ENCODE measurements around the gene RPTOR.
A peak's percentile ranks its signal among the peaks of the same experiment; 100 is the strongest.

RPTOR gene

DNA sequence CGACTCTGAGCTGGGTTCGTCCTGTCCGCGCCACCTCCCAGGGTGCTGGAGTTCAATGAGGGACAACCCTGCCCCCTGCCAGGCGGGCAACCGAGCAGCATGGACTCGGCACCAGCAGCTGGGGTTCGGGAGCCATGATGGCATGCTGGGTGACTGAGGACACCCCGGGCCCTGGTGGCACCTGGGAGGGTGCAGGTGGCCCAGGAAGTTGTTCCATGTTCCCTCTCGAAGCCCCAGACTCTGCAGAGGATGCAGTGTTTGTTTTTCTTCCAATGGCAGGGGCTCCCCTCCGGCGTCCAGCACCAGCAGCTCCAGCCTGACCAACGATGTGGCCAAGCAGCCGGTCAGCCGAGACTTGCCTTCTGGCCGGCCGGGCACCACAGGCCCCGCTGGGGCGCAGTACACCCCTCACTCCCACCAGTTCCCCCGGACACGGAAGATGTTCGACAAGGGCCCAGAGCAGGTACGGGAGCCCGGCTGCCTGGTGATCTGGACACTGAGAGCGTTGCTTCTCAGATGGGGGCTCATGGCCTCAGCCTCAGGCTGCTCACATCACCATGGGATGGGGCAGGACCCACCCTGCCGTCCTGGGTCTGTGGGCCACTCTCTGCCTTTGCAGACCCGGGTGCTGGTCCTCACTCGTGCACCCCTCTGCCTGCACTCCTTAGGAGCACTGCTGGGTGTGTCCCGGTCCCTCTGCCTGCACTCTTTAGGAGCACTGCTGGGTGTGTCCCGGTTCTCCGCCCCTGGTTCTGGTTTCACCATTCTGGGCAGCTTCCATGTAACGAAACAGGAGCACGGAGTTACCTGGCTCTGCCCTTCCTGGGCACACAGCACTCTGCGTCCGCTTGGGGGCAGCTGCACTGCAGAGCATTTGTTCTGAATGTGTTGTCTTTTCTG lies 378.8 kb downstream of the RPTOR start:
- no peak for DNase-seq

DNA sequence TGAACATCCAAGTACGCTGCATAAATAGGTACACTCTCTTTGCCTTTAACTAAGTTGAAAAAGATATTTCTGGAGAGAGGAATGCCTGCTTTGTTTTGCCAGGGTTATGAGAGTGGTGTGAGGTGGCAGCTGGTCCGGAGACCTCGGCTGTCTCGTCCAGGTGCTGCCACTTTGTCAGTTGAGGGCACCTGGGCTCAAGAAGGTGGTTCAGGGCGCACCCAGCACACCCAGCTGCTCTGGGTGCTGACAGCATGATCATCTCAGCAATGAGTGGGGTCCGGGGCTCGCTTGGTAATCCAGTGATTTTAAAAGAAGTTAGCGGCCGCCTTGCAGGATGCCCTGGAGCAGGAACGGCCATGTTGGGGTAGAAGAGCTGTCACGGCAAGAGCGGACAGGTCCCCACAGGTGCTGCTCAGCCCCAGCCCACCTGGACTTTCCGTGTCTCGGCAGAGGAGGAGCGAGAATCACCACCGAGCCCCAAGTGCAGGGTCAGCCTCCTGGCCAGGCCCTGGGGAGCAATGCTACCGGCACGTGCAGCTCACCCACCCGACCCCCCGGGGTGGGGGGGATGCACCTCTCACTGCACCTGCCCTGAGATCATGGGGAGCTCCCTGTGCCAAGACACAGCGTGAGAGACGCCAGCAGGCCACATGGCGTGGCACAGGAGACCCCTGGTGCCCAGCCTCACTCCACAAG lies 379.6 kb downstream of the RPTOR start:
- no peak for DNase-seq

DNA sequence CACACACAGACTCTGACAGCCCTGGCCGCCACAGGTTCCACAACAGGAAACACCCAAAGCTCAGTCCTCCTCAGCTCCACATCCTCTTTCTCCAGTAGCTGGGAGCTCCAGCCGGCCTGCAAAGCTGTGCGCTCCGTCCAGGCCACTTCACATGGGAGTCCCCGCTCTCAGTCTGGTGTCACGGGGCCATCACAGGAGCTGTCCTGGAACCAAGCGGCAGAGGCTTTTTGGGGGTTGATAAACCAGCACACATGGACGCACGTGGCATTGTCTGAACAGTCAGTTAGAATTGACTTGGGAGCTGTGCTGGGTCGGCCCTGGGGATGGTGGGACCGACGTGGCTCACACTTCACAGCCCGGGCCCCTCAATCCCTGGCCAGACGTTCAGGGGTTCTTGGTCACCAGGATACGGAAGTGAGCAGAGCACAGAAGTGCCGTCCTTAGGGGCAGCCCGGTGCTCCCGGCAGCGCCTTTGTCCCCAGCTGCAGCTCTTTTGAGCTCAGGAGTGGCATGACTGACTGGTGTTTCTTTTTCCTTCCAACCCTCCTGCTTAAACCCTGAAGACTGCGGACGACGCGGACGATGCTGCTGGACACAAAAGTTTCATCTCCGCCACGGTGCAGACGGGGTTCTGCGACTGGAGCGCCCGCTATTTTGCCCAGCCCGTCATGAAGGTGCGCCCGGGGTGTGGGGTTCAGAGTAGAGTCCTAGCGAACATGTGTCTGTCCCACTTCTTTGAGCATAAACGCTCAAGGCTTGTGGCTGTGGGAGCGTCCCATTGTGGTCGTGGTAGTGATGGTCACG lies 380.4 kb downstream of the RPTOR start:
- DNase-seq = no peak

DNA sequence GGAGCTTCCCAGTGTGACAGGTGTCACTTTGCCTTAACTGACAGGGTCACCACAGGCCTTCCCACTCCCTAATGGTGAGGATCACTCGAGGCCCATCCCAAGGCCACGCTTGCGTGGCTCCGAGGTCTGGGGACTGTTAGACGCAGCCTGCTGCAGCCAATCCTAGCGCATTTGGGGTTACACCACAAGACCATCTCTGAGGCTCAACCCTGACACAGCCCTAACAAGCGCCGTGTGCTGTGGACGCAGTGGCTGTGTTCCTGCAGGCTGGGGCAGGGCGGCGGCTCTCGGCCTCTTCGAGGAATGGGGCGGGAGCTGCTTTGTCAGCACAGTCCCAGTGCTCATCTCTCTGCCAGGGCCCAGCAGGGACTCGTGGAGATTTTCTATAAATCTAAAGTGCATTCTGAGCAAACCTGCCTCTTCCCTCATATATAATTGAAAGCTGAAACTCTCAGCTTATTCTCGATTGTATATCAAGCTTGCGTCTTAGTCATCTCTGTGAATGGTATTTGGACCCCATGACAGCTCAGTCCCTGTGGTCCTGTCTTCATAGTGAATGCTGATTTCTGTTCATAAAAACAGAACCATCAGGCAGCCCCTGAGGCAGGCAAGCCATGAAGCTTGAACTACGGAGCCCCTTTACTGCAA lies 381.2 kb downstream of the RPTOR start:
- no peak for DNase-seq

DNA sequence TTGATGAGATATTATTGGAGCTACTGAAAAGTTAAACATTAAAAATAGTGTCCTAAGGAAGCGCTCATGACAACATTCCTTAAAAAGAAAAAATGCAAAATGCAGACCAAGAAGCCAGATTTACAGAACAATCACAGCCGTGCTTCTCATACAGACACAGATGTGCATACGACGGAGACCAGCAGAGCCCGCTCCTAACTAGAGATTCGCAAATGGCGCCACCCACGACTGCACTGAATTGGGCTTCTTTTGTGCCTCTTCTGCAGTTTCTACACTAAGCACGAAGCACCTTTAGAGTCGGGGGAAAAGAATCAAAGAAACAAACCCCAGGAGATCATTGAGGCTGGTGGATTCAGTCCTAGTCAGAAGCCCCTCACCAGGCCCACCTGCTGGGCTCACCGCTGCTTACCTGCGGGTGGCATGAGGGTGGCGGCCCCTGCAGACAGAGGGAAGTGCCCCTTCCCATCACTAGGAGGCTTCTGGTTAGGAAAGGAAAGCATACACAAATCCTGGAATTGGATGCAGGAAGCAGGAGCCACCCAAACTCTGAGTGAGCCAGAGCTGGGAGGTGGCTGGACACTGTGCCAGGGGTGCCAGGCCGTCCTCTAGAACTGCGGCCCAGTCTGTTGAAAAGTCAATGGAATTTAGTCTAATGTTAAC lies 382.1 kb downstream of the RPTOR start:
- DNase-seq = no peak

DNA sequence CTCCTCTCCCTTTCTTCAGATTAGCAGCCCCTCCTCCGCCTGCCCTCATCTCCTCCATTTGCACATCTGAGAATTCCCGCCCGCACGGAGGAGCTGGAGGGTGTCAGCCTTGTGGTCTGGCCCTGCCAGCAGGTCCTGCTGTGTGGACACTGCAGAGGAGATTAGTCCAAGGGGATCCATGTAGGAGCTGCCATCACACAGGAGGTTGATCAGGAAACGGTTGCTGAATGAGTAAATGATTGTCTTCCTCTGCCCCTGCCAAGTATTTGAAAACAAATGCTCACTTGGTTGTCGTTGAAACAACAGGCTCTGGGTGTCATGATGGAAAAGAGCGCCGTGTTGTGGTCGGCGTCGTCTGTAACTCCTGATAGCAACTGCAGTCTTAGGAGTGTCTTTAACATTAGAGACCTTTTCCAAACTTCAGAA lies 383.2 kb downstream of the RPTOR start:
- no peak for DNase-seq

DNA sequence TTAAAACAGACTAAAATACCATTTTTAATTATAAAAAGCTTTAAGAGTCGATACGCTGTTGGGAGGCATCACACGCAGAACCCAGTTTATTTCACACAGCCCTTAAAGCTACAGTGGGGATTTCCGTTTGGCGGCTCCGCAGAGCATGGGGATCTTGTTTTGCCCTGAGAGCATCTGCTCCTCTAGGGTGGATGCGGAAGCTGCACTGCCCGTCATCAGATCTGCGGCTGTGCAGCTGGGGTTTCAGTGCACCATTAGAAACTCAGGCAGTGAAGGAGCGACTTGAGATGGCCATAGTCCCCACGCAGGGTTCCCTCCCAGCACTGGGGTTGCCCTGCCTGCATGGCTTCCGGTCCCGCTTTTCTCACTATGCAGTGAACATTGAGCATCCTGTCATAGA lies 384.8 kb downstream of the RPTOR start:
- DNase-seq = no peak

DNA sequence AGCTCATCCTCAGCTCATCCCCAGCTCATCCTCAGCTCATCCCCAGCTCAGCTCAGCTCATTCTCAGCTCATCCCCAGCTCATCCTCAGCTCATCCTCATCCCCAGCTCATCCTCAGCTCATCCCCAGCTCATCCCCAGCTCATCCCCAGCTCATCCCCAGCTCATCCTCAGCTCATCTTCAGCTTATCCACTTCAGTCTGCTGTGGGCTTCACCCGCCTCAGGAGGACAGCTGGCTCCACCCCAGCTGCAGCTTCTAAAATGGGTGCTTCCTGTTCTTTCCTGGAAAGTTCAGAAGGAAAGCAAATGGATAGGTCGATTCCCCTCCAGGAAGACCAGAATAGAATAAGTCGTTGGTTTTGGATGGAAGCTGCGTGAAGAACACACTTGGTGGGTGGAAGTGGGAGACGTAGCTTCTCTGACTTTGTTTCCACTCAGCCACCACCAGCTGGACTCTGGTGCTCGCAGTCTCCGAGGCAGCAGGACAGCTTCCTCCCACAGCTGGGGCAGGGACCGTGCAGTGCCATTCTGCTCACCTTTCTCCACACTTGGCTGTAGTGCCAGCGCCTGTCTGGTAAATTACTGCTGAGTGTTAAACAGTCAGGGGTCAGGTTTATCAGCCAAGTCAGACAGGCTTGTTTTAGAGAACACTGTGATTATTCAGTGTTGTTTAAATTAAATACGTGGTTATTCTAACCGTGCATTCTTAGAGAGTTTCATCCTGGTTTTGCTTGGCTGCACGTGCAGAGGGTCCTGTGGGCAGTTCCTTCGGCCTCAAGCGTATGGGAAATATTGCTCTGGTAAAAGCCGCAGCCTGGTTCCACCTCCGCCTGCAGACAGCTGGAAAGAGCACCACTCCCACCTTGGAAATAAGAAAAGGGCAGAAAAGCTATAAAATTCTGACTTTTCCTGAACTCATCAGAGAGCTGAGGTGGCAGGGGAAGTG lies 386.0 kb downstream of the RPTOR start:
- no peak for DNase-seq

DNA sequence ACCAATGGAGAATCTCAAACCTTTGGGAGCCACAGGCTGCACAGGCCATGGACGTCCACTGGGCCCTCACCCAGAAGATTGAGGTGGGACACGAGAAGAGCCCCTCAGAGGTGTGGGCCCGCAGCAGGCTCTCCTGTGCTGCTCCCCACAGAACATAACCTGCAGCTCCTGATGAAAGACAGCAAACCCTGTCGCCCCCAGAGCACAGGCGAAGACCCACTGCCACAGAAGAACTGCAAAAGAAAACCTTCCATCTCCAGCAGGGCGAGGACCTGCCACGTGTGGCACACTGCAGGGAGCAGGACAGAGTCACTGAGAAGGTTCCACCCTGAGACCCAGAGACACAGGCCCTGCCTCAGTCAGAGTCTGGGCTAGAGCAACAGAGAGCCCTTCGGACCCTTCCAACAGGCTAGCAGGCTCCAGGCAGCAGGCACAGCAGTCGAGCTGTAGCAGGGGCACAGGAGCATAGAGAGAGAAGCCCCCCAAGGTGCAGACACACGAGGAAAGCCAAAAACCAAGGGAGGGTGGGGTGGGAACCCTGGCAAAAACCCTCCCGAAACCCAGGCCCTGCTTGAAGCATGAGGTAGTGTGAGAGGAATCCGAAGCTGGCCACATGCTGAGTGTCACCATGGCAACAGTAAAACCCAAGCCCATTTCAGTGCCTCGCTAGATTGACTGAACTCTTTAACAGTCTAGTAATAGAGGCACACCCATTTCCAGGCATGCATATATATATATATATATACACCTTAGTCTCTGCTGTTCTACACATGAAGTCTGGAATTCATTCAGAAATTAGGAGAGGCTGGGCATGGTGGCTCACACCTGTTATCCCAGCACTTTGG lies 387.0 kb downstream of the RPTOR start:
- DNase-seq = no peak

DNA sequence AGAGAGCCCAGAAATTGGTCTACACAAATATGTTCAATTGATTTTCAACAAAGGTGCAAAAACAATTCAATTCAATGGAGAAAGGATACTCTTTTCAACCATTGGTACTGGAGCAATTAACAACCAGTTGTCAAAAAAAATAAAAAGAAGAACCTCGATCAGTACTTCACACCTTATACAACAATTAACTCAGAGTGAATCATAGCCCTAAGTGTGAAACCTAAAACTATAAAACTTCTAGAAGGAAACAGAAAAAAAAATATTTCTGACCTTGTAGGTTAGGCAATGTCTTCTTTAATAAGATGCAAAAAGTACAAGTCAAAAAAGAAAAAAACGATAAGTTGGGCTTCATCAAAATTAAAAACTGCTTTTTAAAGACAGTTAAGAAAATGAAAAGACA lies 390.9 kb downstream of the RPTOR start:
- no peak for DNase-seq

DNA sequence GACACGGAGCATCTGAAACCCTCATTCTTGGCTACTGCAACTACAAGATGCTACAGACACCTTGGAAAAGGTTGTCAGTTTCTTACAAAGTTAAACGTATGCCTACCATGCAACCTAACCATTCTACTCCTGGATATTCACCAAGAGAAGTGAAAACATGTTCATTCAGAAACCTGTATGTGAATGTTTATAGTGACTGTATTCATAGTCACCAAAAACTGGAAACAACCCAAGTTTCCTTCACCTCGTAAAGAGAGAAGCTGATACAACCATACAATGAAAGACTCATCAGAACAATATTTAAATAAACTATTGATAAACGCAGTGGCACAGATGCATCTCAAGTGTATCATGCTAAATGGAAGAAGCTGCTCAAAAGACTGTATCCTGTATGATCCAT lies 391.6 kb downstream of the RPTOR start:
- DNase-seq = no peak

DNA sequence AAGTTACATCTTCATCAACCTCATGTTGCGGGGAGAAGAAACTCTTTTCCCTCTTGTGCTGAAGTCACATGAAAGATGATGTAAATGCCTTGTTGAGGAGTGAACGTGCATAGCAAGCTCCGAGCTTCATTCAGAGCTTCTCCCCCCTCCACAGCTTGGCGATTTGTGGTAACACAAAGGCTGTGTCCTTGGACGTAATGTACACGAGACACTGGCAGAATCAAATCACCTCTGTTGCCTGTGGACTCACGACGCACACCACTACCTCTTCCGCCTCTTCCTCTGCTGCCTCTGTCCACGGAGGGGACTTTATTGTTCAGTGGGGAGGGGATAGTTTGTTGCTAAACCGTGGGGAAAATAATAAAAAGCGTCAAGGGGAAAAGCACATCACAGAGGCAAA lies 392.1 kb downstream of the RPTOR start:
- no peak for DNase-seq

DNA sequence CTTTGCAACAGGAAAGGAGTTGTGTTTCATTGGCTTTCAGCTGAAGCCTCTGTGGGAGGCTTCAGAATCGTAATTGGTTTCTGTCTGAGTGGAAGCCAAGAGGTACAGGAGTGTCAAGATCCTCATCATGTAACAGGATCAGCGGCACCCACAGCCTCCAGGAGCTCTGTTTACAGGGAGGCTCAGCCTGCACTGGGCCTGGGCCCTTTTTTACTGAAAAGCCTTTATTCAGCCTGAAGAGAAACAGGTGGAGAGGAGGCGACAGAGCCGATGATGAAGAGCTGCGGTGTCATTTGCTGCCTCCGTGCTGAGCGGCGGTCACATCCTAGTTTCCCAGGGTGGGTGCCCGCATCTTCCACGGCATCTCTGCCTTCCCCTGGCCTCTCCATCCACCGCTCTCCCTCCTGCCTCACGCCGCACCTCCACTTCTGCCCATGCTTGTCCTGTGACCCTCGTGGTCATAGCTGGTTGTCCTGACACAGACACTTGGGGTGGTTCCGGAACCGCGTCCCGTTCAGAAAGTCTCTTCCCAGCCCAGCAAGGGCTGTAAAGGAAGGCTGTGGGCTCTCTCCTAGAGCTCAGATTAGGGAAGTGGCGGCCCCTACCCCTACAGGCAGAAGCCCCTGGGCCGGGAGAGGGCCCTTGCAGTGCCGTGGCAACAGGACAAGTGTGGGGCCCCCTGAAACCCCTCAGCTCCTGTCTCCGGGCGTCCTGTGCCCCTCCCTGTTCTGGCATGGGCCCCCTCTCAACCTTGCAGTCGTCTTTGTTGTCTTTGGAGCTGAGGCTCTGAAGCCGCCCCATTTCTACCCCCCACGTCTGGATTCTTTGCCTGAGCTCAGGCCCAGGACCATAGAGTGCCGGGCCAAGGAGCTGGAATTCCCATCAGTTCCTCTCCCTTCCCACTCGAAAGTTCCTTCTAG lies 393.1 kb downstream of the RPTOR start:
- DNase-seq = no peak

DNA sequence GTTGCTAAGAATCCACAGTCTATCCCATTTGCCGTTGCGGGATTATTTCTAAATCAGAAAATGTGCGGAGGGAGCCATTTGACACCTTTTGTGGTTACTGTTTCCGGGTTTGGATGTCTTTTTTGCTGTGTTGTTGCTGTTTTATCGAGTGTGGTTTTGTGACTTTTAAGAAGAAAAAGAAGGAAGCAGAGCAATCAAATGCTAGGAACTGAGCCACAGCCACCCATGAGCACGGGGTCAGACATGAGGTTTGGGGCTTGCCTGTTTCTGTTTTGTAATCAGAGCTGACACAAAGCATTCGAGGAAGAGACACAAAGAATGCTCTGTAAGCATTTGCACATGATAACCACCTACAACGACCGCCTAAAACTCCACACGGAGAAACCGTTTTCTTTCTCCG lies 393.9 kb downstream of the RPTOR start:
- DNase-seq = peak; percentile 37

DNA sequence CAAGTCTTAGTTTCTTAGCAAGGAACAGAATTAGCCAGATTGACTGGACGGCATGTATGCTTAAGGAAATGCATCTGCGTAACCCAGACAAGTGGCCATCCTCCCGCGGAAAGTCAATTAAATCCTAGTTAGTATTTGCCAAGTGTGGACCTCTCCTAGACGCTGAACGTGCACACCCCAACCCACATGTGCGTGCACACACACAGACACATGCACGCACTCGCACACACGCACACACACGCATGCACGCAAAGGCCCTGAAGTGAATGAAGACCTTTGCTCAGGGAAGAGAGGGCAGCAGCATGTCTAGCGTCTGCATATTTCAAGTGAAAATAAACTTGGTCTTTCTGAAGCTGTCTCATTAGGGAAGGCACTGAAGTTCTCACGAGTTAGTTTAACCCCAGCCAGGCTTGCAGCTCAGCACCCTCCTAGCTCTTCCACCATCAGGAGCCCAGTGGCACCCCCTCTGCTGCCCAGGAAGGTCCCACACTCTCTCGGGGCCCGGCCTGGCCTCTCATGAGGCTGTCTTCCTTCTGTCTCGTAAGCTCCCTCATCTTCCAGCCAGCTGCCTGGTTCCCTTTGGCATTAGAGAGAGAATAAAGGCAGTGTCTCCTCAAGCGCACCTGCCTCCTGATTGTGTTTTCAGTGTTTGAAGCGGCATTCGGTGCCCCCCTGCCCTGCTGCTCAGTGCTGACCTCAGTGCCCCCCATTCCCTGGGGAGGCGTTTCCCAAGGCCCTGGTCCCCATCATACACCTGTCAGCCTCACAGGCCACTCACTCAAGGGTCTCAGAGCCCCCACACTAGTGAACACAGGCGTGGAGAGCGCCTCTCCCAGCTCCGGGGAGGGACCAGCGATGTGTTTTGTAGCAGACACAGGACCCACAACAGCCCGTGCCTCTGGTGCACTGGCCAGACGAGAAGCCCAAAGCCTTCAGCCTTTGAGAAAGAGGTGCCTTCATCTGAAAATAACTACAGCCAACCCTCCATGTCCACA lies 394.8 kb downstream of the RPTOR start:
- DNase-seq = no peak

DNA sequence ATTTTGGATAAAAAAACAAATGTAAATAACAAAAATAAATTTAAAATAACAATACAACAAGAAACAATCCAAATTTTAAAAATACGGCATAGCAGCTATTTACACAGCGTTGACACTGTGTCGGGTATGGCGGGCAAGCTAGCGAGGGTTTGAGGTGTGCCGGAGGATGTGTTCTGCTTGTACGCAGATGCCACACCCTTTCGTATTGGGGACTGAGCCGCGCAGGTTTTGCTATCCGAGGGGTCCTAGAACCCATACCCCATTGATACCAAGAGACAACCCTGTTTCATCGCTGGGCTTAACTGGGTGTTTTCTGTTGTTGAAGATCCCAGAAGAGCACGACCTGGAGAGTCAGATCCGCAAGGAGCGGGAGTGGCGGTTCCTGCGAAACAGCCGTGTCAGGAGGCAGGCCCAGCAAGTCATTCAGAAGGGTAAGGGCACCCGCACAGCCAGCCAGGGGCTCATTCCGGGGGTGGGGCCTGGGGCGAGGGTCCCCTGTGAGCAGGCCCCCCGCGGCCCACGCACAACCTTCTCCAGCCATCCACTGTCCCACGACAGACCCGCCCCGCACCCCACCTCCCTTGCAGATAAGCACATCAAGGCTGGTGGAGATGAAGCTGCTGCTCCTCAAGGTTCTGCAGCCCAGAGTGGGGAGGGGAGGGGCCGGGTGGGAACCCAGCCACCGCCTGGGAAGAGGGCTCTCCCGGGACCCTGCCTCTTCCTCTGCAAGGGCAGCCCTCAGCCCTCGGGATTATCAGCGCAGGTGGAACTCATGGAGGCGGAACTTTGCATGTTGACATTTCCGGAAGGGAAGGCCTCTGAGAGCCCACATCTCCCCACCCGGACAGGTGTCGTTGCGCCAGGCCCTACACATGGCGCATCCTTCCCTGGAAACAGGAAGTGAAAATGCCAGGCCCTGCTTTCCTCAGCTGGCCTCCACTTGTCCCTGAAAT lies 395.8 kb downstream of the RPTOR start:
- no peak for DNase-seq

DNA sequence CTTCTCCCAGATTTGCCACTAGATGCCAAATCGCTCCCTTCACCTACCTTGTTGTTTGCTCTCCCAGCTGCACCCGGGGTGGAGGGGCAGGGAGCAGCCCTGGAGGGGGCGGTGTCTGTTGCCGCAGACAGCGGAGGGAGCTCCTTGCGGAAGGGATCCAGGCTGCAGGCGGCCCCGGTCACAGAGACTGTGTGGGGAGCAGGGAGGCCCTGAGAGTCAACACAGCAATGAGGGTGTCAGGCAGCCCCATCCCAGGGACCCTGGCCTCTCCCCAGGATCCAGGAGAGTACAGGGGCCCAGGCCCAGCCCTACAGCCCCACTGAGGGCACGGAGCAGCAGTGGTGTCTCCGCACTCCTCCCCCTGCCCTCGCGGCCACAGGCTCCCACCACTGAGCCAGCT lies 396.5 kb downstream of the RPTOR start:
- DNase-seq = no peak
